Measurements from ENCODE around the gene CDH15. TPM values are rescaled to one million over a fixed set of nuclear protein-coding genes. Genes with fewer than 3 reads are reported as not detected.
"Not testable (repeated sequence)": the region's sequence is repeated elsewhere in the genome, so short reads cannot be mapped to it uniquely, and the experiment has no call there.

CDH15 gene
- total RNA-seq, 1 experiment from 2014 or later, result 0.17 TPM

DNA sequence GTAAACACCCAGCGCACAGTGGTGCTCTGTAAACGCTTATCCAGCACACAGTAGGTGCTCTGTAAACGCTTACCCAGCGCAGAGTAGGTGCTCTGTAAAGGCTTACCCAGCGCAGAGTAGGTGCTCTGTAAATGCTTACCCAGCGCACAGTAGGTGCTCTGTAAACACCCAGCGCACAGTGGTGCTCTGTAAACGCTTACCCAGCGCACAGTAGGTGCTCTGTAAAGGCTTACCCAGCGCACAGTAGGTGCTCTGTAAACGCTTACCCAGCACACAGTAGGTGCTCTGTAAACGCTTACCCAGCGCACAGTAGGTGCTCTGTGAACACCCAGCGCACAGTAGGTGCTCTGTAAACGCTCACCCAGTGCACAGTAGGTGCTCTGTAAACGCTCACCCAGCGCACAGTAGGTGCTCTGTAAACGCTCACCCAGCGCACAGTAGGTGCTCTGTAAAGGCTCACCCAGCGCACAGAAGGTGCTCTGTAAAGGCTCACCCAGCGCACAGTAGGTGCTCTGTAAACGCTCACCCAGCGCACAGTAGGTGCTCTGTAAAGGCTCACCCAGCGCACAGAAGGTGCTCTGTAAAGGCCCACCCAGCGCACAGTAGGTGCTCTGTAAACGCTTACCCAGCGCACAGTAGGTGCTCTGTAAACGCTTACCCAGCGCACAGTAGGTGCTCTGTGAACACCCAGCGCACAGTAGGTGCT, 14.5 kb downstream of the CDH15 start:
- DNase-seq (ENCODE audit: extremely low read depth, low read depth), result not testable (repeated sequence)

- not testable (repeated sequence) for DNase-seq (ENCODE audit: extremely low read depth, low read depth)
Measured at GRCh38 chr16:89186593-89187031, 15.1 kb downstream of the CDH15 start.

DNA sequence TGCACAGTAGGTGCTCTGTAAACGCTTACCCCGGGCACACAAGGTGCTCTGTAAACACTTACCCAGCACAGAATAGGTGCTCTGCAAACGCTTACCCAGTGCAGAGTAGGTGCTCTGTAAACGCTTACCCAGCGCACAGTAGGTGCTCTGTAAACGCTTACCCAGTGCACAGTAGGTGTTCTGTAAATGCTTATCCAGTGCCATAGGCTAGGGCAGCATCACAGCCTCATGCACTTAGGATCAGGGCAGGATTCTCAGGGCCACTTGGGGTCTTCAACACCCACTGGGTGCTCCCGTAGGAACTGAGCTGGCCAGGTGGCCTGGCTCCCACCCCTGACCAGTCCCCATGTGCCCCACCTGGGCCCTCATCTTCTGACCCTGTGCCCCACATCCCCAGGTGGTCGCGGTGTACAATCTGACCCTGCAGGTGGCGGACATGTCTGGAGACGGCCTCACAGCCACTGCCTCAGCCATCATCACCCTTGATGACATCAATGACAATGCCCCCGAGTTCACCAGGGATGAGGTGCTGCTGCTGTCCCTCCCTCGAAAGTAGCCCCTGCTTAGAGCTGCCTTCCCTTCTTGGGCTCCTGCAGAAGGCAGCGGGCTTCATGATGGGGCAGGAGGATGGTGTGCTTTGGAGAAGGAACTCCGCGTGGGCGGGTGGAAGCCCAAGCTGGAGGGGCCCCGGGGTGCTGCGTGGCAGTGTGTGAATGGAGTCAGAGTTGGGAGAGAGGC, 15.7 kb downstream of the CDH15 start:
- no peak for DNase-seq (ENCODE audit: extremely low read depth, low read depth)

GRCh38 chr16:89187770-89188392, 16.3 kb downstream of the CDH15 start:
- no peak for DNase-seq (ENCODE audit: extremely low read depth, low read depth)

GRCh38 chr16:89188471-89189357, 17.2 kb downstream of the CDH15 start:
- DNase-seq (ENCODE audit: extremely low read depth, low read depth), result not testable (repeated sequence)

DNA sequence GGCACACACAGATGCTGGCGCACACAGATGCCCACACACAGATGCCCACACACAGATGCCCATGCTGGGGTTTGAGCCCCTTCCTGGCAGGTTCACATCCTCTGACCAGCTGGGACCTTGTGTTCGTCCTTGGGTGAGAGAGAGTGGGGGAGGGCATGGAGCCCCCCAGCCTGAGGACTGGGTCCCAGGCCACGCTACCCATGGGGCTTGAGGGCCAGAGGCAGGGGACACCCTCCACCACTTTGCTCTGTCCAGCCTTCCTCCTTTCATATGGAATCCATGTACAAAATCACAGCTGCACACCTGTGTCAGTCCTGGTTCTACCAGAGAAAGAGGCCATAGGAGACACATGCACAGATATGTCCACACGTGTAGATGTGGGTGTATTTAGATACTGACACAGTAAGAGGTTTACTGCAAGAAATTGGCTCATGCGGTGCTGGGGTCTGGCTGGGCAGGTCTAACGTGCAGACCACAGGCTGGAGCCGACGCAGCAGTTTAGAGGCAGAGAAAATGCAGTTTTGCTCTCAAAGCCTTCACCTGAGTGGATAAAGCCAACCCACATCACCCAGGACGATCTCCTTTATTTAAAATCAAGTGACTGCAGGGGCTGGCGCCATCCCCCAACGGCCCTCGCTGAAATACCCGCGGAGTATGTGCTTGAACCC, 17.9 kb downstream of the CDH15 start:
- DNase-seq (ENCODE audit: extremely low read depth, low read depth), result no peak

DNA sequence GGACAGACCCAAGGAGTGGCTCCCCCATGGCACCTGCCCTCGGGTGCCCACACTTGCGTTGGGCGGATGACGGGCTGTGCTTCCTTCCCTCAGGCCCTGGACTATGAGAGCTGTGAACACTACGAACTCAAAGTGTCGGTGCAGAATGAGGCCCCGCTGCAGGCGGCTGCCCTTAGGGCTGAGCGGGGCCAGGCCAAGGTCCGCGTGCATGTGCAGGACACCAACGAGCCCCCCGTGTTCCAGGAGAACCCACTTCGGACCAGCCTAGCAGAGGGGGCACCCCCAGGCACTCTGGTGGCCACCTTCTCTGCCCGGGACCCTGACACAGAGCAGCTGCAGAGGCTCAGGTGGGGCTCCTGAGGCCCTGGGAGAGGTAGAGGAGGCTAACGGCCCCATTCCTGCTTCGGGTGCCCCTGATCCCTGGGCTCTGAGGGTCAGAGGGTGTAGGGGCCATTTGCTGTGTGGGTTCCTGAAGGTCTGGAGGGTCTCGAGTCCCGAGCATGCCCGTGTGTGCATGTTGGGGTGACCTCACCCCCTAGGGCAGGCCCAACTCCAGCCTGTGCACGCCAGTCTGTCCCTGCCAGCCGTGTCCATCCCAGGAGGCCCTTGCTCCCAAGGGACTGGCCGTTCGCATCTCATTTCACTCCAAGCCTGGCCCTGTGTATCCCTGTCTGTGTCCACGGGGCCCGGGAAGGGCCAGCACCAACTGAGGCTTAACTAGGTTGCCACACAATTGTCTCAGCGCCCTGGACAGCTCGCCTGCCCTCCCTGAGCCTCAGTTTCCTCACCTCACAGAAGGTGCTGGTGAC, 18.8 kb downstream of the CDH15 start:
- no peak for DNase-seq (ENCODE audit: extremely low read depth, low read depth)

- no peak for DNase-seq (ENCODE audit: extremely low read depth, low read depth)
Measured at GRCh38 chr16:89191033-89191900, 19.7 kb downstream of the CDH15 start.

- DNase-seq (ENCODE audit: extremely low read depth, low read depth), result no peak
Measured at GRCh38 chr16:89191901-89192185, 20.3 kb downstream of the CDH15 start.

DNA sequence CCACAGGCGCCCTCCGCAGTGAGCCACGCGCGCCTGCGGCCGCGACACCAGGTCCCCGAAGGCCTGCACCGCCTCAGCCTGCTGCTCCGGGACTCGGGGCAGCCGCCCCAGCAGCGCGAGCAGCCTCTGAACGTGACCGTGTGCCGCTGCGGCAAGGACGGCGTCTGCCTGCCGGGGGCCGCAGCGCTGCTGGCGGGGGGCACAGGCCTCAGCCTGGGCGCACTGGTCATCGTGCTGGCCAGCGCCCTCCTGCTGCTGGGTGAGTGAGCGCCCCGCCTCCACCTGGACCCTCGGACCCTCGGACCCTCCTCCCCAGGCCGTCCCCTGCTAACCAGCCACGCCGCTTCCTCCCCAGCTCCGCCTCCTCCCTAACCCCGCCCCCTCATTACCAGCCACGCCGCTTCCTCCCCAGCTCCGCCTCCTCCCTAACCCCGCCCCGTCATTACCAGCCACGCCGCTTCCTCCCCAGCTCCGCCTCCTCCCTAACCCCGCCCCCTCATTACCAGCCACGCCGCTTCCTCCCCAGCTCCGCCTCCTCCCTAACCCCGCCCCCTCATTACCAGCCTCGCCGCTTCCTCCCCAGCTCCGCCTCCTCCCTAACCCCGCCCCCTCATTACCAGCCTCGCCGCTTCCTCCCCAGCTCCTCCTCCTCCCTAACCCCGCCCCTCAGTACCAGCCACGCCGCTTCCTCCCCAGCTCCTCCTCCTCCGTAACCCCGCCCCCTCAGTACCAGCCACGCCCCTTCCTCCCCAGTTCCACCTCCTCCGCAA, 20.8 kb downstream of the CDH15 start:
- DNase-seq (ENCODE audit: extremely low read depth, low read depth), result peak; percentile 72

GRCh38 chr16:89192956-89193575, 21.5 kb downstream of the CDH15 start:
- no peak for DNase-seq (ENCODE audit: extremely low read depth, low read depth)

GRCh38 chr16:89193576-89194293, 22.2 kb downstream of the CDH15 start:
- no peak for DNase-seq (ENCODE audit: extremely low read depth, low read depth)

- no peak for DNase-seq (ENCODE audit: extremely low read depth, low read depth)
Measured at GRCh38 chr16:89194340-89195311, 23.1 kb downstream of the CDH15 start.

GRCh38 chr16:89195521-89196171, 24.1 kb downstream of the CDH15 start:
- DNase-seq (ENCODE audit: extremely low read depth, low read depth), result no peak

DNA sequence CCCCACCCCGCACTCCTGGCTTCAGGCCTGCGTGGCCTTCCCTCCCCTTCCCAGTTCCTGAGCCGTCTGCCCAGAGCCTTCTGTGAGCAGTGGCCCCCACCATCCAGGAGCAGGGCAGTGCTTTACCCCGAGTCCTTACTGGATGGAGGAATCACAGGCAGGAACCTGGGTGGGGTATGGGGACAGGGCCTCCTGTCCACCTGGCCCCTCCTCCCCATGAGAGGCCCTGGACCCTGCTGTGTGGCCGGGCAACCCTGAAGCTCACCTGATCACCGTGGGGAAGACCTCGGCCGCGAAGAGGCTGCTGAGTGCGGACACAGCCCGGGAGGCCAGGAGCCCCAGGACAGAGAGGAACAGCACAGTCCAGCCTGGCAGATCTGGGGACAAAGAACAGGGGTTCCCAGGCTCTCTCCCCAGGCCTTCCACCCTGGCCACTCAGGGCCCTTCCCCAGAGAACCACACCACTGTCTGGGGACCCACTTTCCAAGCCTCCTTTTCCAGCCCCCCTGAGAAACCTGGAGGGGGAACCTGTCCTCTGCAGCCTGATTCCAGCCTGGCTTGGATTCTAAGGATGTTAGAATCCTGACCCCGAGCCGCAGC, 25.6 kb downstream of the CDH15 start:
- no peak for DNase-seq (ENCODE audit: extremely low read depth, low read depth)

All from NCI-H460 (cell line).